22Rv1 (cell line): ENCODE data around the gene KLHL42.

Experiments
- ZFX ChIP-seq: fragments of 450-650 bp; IDR thresholded peaks from 2 replicates; pipeline ENCODE4 v1.6.1; 2017; ENCODE audit warnings: antibody characterized with exemption, borderline replicate concordance
- TF ChIP-seq, protein P1 (sequence below): fragments of 450-650 bp; IDR thresholded peaks from 2 replicates; pipeline ENCODE4 v1.5.1; 2017; ENCODE audit warnings: mild to moderate bottlenecking

DNA sequence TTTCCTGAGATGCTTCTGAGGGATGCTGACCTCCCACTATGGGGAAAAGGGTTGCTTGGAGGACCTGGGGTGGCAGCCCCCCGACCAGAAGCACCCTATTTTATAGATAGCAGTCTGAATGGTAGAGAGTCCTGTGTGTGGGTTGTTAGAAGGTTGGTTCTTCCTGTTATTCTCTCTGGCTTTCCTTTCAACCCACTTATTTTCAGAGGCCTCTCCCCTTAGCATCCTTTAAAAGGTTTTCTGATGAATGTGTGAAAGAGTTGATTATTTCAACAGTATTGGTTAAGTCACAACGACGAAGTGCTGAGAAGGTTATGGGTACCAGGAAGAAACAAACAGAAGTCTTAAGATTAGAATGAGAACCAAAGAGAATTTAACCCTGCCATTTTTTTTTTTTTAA lies 20.8 kb downstream of the KLHL42 start:
- TF ChIP-seq, protein P1, sequence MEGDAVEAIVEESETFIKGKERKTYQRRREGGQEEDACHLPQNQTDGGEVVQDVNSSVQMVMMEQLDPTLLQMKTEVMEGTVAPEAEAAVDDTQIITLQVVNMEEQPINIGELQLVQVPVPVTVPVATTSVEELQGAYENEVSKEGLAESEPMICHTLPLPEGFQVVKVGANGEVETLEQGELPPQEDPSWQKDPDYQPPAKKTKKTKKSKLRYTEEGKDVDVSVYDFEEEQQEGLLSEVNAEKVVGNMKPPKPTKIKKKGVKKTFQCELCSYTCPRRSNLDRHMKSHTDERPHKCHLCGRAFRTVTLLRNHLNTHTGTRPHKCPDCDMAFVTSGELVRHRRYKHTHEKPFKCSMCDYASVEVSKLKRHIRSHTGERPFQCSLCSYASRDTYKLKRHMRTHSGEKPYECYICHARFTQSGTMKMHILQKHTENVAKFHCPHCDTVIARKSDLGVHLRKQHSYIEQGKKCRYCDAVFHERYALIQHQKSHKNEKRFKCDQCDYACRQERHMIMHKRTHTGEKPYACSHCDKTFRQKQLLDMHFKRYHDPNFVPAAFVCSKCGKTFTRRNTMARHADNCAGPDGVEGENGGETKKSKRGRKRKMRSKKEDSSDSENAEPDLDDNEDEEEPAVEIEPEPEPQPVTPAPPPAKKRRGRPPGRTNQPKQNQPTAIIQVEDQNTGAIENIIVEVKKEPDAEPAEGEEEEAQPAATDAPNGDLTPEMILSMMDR: no peak
- no peak for TF ChIP-seq ZFX
